ENCODE results near the gene CDV3.

Gene CDV3

GRCh38 chr3:133606902-133607301 lies 33.4 kb downstream of the CDV3 start:
- no peak for DNase-seq

GRCh38 chr3:133607816-133608215 lies 34.3 kb downstream of the CDV3 start:
- DNase-seq, result no peak

- DNase-seq, result no peak
Measured at GRCh38 chr3:133608388-133608787, 34.9 kb downstream of the CDV3 start.

GRCh38 chr3:133610031-133610430 lies 36.5 kb downstream of the CDV3 start:
- no peak for DNase-seq

- DNase-seq, result no peak
Measured at GRCh38 chr3:133611534-133611933, 38.0 kb downstream of the CDV3 start.

- DNase-seq, result no peak
Measured at GRCh38 chr3:133620066-133620784, 46.7 kb downstream of the CDV3 start.

GRCh38 chr3:133627789-133628188 lies 54.3 kb downstream of the CDV3 start:
- no peak for DNase-seq

GRCh38 chr3:133629146-133629545 lies 55.7 kb downstream of the CDV3 start:
- no peak for DNase-seq

- no peak for DNase-seq
Measured at GRCh38 chr3:133633439-133633838, 60.0 kb downstream of the CDV3 start.

All from activated CD4-positive, alpha-beta T cell treated with anti-CD3 and anti-CD28 coated beads for 4 hours (primary cell).